SW480 (cell line): ENCODE measurements around the gene CHAD.
A peak's percentile ranks its signal among the peaks of the same experiment; 100 is the strongest.
"Not testable (repeated sequence)": the region's sequence is repeated elsewhere in the genome, so short reads cannot be mapped to it uniquely, and the experiment has no call there.

ENCODE experiments used
- DNase-seq: peaks from one replicate; pipeline ENCODE4 v3.0.0-alpha.2; 2016; ENCODE audit warnings: low spot score

Gene CHAD

DNA sequence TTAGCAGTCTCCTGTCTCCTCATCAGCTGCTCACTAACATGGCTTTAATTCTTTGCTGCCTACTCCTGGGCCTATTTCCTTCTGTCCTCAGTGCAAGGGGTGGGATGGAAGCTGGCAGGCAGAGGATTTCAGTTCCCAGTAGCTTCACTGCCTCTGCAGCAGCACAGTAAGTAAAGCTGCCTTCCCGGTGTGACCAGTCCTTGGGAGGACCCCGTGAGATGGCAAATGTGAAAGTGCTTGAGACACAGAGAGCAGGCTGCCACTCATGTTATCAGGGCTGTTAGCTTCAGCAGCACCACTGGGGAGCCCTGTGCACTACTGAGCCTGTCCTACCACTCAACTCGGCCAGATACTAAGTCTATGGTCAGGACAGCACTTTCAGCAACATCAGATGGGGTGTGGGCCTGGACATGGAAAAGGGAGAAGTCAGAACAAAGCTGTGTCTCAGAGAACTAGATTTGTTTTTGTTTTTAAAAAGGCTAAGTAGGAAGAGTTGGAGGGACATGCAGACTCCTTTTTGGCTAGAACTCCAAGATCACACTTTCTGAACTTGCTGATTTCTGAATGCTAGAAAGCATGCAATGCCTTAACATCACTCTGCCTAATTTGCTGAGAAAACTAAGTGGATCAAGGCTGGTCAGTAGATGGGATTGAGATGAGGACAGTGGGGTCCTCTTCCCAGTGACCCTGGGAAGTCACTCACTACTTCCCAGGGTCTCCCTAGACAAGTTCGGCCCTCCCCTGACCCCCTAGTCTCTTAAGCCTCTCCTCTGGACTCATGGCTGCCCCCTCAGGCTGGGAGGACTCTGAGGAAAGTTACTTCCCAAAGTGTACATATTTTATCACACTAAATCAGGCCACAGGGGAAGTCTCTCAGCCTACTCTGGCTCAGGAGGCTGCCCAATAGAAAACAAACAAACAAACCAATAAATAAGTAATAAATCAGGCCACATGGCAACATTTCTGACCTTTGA is 41.6 kb downstream of the CHAD start:
- peak; percentile 61 for DNase-seq

DNA sequence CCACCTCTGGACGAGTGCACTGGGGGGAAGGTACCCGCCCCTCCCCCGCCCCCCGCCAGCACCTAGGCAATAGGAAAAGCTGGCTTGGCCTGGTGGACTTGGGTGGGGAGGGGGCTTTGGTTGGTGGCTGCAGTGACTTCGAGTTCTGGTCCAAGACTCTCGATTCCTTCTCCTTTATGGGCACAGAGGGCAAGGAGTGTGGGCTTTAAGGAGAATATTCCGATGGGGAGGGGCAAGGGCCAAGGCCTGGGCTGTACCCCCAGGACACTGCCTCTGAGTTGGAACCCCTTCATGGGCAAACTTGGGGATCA is 42.3 kb downstream of the CHAD start:
- DNase-seq = no peak

DNA sequence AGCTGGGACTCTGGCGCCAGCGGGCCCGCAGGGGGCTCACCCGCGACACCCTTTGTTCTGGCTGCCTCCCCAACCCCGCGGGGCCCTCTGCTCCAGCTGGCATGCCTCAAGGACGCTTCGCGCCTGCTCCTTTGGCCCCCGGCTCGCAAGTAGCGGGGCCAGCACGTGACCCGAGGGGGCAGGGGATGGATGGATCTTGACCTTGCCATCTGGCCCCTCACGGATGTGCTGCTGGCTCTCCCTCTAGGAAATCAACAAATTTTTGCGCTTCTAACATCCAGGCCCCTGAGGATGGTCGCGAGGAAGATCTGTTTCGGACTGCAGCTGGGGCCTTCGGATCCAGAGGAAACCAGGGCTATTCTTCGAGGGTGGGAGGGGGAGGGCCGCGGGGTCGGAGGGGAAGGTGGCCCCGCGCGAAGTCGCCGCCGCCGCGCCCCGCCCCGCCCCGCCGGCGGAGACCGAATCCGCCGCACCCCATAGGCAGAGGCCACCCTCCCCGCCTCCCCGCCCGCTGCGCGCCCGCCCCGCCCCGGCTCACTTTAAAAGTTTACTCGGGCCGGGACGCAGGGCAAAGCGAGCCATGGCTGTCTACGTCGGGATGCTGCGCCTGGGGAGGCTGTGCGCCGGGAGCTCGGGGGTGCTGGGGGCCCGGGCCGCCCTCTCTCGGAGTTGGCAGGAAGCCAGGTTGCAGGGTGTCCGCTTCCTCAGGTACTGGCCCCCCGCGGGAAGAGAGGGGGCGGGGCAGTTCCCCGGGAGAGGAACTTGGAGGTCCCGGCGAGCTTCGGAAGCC is 42.8 kb downstream of the CHAD start, which contains the start of gene ACSF2:
Gene ACSF2, plus strand, starts transcription at position 537 of the 790 bp plus-strand sequence. Its CDS starts 44 bp downstream, at position 581.
- peak; percentile 27 for DNase-seq

DNA sequence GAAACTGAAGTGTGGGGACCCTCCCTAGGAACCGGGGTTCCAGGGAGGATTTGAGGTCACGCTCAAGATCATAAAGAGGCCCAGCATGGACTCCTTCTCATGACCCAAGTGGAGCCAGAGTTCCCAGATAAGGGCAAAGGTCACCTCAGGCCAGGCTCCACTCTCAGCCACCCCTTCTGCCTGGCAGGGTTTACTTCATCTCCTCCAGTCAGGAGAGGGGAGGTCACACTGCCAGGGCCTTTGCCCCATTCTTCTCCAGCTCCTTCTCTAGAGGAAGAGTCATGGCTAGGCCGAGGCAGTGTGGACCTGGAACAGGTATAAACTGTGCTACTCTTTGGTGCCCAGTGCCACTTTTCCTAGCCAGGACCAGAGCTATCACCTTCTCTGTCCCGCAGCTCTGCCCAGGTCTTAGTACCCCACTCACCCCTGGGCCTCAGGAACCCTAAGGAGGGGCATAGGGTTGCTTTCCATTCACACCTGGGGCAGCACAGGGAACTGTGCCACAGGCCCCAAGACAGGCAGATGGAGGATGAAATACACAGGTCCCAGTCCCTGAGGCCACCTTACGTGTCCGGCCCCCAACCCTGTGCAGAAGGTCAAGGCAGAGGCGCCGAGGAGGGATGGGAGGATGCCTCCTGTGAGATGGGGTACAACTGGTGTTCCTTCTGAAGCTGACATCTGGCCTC is 43.5 kb downstream of the CHAD start:
- no peak for DNase-seq

DNA sequence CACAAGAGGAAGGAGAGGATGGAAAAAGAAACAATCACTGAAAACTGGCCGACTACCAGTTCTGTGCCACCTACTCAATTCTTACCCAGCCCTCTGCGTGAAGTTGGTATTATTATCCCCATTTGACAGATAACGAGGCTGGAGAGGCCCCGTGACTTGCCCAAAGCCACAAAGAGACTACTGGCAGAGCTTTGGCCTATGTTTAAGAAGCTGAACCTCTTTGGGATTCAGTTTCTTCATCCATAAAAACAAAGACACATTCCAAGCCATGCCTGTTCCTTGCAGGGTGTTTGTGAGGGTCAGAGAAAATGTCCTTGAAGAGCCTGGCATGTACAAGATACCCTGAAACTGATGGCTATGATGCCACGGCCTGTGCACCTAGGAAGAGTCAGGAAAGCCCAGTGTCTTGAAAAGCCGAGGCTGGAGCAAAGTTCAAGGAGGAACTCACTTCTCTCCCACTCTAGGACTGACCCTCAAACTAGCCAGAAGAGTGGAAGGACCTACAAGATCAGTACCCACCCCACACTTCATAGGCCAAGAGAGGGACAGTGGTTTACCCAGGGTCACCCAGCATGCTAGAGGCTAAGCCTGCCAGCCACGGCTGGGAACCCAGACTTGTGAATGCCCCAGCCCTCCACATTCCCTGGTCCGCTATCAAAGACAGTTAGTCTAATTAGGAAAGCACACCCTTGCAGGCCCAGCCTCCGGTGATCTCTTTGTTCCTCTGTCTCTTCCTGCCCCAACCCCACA is 44.3 kb downstream of the CHAD start:
- no peak for DNase-seq

DNA sequence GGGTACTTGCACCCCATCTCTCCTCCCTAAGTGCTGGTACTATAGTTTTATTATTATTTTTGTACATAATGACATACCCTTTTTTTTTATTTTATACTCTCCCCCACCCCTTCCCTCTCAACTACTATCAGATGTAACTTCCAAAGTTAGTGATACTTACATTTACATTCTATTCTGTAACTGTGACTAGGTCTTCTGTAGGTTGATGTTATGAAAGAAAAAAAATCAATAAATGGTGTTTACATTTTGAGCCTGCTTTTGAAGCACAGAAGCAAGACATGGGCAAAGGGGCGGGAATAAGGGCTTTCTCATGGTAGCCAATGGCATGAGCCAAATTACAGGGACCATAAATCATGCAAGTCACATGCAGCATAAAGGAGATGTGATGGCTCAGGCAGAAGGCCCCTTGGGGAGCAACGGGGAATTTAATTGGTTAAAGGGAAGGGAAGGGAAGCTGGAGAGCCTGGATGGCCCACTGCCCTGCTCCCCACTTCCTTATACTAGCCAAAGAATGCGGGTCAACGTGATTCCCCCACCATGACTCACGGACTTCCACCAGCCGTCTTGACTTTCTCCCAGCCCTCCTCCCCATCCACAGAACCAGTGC is 45.0 kb downstream of the CHAD start:
- DNase-seq = peak; percentile 51

DNA sequence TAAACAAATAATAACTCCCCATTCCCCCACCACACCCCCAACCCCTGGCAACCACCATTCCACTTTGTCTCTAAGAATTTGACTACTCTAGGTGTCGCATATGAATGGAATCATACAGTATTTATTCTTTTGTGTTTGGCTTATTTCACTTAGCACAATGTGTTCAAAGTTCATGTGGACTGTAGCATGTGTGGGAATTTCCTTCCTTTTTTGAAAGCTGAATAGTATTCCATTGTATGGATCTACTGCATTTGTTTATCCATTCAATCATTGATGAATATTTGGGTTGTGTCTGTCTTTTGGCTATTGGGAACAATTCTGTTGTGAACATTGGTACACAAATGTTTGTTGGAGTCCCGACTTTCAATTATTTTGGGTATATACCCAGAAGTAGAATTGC is 45.9 kb downstream of the CHAD start:
- no peak for DNase-seq

DNA sequence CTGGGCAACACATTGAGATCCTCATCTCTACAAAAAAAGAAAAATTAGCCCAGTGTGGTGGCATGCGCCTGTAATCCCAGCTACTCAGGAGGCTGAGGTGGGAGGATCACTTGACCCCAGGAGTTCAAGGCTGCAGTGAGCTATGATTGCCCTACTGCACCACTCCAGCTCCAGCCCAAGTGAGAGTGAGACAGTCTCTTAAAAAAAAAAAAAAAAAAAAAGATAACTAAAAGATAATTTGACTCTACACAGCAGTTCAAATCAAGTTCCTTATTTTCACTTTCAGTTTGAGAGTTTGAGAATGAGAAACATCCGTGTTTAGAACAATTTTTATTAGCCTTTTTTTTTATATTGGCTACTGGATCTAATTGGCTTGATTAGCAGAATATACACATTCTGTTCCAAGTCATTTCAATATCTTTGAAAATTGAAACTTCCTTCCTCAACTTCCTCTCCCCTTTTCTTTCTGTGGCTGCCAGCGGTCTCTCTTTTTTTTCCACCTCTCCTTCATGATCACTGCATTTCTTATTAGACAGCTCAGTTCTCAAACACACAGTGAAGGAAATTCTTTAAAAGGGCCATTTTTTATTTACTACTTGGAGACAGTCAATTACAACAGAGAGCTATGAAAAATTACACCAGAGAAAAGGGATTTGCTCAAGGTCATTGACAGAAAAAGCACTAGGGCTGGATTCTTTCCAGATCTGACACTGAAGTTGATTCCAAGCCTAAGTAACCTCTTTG is 47.2 kb downstream of the CHAD start:
- DNase-seq = no peak

DNA sequence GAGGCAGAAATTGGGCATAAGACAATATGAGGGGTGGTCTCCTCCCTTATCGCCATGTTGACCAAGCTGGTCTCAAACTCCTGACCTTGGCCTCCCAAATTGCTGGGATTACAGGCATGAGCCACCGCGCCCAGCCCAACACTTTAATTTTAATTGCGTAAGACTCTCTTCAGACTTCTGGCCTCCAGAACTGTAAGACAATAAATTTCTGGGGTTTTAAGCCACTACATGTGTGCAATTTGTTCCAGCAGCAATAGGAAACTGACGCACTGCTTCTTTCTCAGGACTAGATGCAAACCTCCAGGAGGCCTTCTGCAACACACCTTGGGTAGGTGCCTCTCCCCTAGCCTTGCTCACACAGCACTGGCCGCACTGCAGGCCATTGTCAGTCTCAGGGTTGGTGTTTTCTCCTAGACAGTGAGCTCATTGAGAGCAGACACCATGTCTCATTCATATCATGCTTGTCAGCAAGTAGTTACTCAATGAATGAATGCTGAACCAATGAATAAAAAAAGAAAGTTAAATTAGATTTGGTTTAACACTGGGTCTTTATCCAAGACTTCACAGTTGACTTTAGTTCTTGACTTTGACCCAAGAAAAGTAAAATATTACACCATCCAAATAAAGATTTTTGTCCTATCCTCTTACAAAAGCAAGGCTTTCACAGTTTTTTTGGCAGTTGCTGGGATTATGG is 48.1 kb downstream of the CHAD start:
- no peak for DNase-seq

DNA sequence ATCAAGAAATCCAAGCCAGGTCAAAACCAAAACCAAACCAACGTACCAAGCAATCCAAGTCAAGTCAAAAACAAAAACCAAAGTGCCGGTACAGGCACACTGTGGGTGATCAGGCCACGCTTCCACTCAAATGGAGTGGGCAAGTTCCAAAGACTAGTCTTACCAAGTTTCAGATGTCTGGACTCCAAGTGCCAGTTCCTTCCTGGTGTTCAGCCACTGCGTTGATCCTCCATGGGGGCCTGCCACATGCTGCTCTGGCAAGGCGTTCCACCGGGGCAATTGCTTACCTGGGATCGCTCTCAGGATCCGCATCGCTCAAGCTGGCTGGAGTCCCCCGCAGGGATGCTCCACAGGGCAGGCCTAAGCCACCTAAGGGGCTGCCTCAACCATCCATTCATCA is 49.1 kb downstream of the CHAD start:
- not testable (repeated sequence) for DNase-seq

DNA sequence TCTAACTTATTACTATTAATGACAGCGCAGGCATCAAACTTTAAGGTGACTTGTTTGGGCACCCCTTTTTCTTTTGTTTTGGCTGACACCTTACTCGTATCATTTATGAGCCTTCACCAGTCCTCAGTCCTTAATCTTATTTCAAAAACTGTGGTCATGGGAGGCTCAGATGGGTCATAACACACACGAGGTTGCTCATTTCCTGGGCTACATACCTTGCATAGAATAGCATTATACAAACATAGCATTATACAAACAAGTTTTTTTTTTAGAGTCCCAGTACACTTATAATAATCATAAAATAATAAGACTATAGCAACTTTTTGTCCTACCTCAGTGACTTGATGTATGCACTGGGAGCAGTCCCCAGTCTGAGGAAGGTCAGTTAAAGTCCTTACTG is 53.9 kb downstream of the CHAD start:
- no peak for DNase-seq
